ENCODE measurements around the gene HSF5. TPM values are rescaled to one million over a fixed set of nuclear protein-coding genes. Genes with fewer than 3 reads are reported as not detected.

Gene HSF5
- total and polyA plus RNA-seq, 2 donors (not counting 1 experiment from before 2014, with no cell fraction given) = 2.2 to 5.1 TPM

GRCh38 chr17:58493506-58493905, 5.3 kb upstream of the HSF5 start:
- H3K4me3 ChIP-seq (ENCODE audit: control extremely low read depth in 1 of 5, extremely low read depth in 1 of 5, insufficient read depth in 1 of 5, low read depth in 2 of 5, low read length in 4 of 5) = no peak overlapping the region
- WGBS (ENCODE audit: insufficient coverage) = no CpG with 5 or more reads among the region's 4 CpGs
- no peaks in the 10 kb centered on the region for H4K20me1 ChIP-seq (ENCODE audit: control insufficient read depth, insufficient read depth, low read length, poor library complexity, severe bottlenecking)
- H3K79me2 ChIP-seq (ENCODE audit: control insufficient read depth, insufficient read depth, low read length) = peaks cover 39% of the 10 kb centered on the region
- no peak for DNase-seq
- no peak overlapping the region for H3K27ac ChIP-seq (ENCODE audit: low read length in 2 of 2)
- no peak overlapping the region for H3K9ac ChIP-seq (ENCODE audit: low read length)
- H3K4me3 Mint-ChIP-seq = no peak overlapping the region
- peaks cover 9 to 75% of the 10 kb centered on the region in 2 experiments for H3K36me3 ChIP-seq (replicated peaks in 1 of 2; ENCODE audit: control extremely low read depth in 1 of 2, control insufficient read depth in 1 of 2, extremely low read depth in 1 of 2, insufficient read depth in 2 of 2, low read length in 1 of 2)
- H3K27me3 Mint-ChIP-seq = no peaks in the 10 kb centered on the region
- H3K4me1 ChIP-seq (ENCODE audit: control insufficient read depth in 2 of 2, insufficient read depth in 2 of 2, low read length in 2 of 2) = peaks cover 0 to 1% of the 10 kb centered on the region in 2 donors
- H3K4me2 ChIP-seq (replicated peaks; ENCODE audit: low read depth, low read length, poor library complexity, severe bottlenecking) = no peak overlapping the region
- no peak overlapping the region for H2AFZ ChIP-seq (ENCODE audit: insufficient read depth, low read depth, low read length, poor library complexity, severe bottlenecking)
- ChIA-PET CTCF (no interaction called here), POLR2A (interaction anchor here (0.6 kb wide), 1 partner anchor 613 kb away, joined by 5 read pairs; the partner anchor contains the start of gene TRIM37)
- no peaks in the 10 kb centered on the region for H3K9me3 ChIP-seq (ENCODE audit: control extremely low read depth in 1 of 3, control insufficient read depth in 2 of 3, insufficient read depth in 1 of 3, low read length in 2 of 3)
- H3K27me3 ChIP-seq (replicated peaks in 1 of 4; ENCODE audit: control extremely low read depth in 1 of 4, control insufficient read depth in 3 of 4, insufficient read depth in 4 of 4, low read length in 3 of 4) = no peaks in the 10 kb centered on the region
- intact Hi-C loops (cut with micrococcal nuclease) = no loop called here
- H3K9me3 Mint-ChIP-seq (ENCODE audit: insufficient read depth) = no peaks in the 10 kb centered on the region
- ATAC-seq (ENCODE audit: low read depth) = no peak
- TF ChIP-seq CTCF (IDR thresholded peaks at IDR 0.05) (no peak), EZH2 (IDR thresholded peaks at IDR 0.05; ENCODE audit: borderline replicate concordance, insufficient read depth, low read depth, low read length, poor library complexity, severe bottlenecking) (no peak)
- peaks cover 2% of the 10 kb centered on the region for H3K4me1 Mint-ChIP-seq
- no peak overlapping the region for H3K27ac Mint-ChIP-seq

DNA sequence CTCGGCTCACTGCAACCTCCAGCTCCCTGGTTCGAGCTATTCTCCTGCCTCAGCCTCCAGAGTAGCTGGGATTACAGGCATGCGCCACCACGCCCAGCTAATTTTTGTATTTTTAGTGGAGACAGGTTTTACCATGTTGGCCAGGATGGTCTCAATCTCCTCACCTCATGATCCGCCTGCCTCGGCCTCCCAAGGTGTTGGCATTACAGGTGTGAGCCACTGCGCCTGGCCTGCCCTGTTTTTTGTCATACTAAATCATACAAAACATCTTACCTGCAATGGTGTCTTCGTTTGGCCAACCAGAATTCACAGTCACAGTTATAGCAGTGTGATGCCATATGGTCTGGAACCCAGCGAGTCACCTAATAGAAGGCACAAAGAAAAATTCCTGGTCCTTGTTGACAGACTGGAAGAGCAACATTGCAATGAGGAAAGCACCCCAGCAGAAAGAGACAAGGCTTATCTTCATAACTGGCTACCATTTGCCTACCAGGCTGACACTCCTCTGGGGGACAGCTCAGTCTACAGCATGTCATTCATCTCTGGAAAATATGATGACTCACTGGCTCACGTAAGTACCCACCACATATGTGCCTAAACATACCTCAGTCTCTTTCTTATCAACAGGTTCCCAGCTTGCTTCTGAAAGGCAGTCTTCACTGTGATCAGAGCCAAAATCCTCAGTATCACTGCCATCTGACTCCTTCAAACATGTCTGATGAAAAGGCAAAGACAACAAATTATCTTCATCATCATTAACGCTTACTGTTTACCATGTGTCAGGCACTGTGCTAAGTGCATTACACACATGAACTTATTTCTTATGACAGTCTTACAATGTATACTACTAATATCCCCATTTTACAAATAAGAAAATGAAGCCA, 4.3 kb upstream of the HSF5 start:
- ATAC-seq (ENCODE audit: low read depth) (no peak), DNase-seq (no peak)
- Histone ChIP-seq H3K9me3 (ENCODE audit: control extremely low read depth in 1 of 3, control insufficient read depth in 2 of 3, insufficient read depth in 1 of 3, low read length in 2 of 3) (no peaks in the 10 kb centered on the region), H3K4me1 (ENCODE audit: control insufficient read depth in 2 of 2, insufficient read depth in 2 of 2, low read length in 2 of 2) (peaks cover 0 to 3% of the 10 kb centered on the region in 2 donors), H2AFZ (ENCODE audit: insufficient read depth, low read depth, low read length, poor library complexity, severe bottlenecking) (no peak overlapping the region), H3K27ac (ENCODE audit: low read length in 2 of 2) (no peak overlapping the region), H3K4me2 (replicated peaks; ENCODE audit: low read depth, low read length, poor library complexity, severe bottlenecking) (no peak overlapping the region), H3K27me3 (replicated peaks in 1 of 4; ENCODE audit: control extremely low read depth in 1 of 4, control insufficient read depth in 3 of 4, insufficient read depth in 4 of 4, low read length in 3 of 4) (no peaks in the 10 kb centered on the region), H3K9ac (ENCODE audit: low read length) (no peak overlapping the region), H4K20me1 (ENCODE audit: control insufficient read depth, insufficient read depth, low read length, poor library complexity, severe bottlenecking) (no peaks in the 10 kb centered on the region), H3K4me3 (ENCODE audit: control extremely low read depth in 1 of 5, extremely low read depth in 1 of 5, insufficient read depth in 1 of 5, low read depth in 2 of 5, low read length in 4 of 5) (no peak overlapping the region), H3K36me3 (replicated peaks in 1 of 2; ENCODE audit: control extremely low read depth in 1 of 2, control insufficient read depth in 1 of 2, extremely low read depth in 1 of 2, insufficient read depth in 2 of 2, low read length in 1 of 2) (peaks cover 9 to 67% of the 10 kb centered on the region in 2 experiments), H3K79me2 (ENCODE audit: control insufficient read depth, insufficient read depth, low read length) (peaks cover 32% of the 10 kb centered on the region)
- CTCF ChIA-PET = interaction anchor here (0.6 kb wide), 1 partner anchor 27 kb away, joined by 4 read pairs; no protein-coding TSS in a partner anchor
- TF ChIP-seq CTCF (IDR thresholded peaks at IDR 0.05) (no peak), EZH2 (IDR thresholded peaks at IDR 0.05; ENCODE audit: borderline replicate concordance, insufficient read depth, low read depth, low read length, poor library complexity, severe bottlenecking) (no peak)
- WGBS (ENCODE audit: insufficient coverage) = over 99% methylated on average over 10 of the region's 11 CpGs
- intact Hi-C loops (cut with micrococcal nuclease) = no loop called here
- Mint-ChIP-seq H3K9me3 (ENCODE audit: insufficient read depth) (no peaks in the 10 kb centered on the region), H3K4me3 (no peak overlapping the region), H3K27ac (no peak overlapping the region), H3K4me1 (peaks cover 5% of the 10 kb centered on the region), H3K27me3 (no peaks in the 10 kb centered on the region)
- POLR2A ChIA-PET = no interaction called here
